ENCODE measurements around the gene CYBA.

CYBA gene

GRCh38 chr16:88676502-88677242 is 25.8 kb upstream of the CYBA start:
- Histone ChIP-seq H2AFZ (ENCODE audit: low read length) (no peak overlapping the region), H4K20me1 (ENCODE audit: insufficient read depth, low read length) (no peaks in the 10 kb centered on the region), H3K9me3 (replicated peaks; ENCODE audit: insufficient read depth, low read length) (no peaks in the 10 kb centered on the region), H3K79me2 (ENCODE audit: low read length) (no peaks in the 10 kb centered on the region), H3K4me3 (ENCODE audit: low read length) (no peak overlapping the region), H3K9me2 (replicated peaks; ENCODE audit: insufficient read depth, low read length) (no peaks in the 10 kb centered on the region), H3K4me2 (ENCODE audit: low read depth, low read length) (no peak overlapping the region), H3K9ac (ENCODE audit: low read length) (no peak overlapping the region), H3K36me3 (replicated peaks; ENCODE audit: insufficient read depth, low read length) (no peaks in the 10 kb centered on the region), H3K27me3 (replicated peaks; ENCODE audit: insufficient read depth, low read length) (no peaks in the 10 kb centered on the region), H3K4me1 (ENCODE audit: low read length) (peaks cover 10% of the 10 kb centered on the region), H3K27ac (ENCODE audit: low read length) (no peak overlapping the region), H3F3A (ENCODE audit: insufficient read depth, low read length) (peaks cover 9% of the 10 kb centered on the region)
- DNase-seq = no peak
- TF ChIP-seq CTCF (IDR thresholded peaks at IDR 0.05; ENCODE audit: low read length) (no peak), EZH2 (optimal IDR thresholded peaks at IDR 0.05; ENCODE audit: low read depth, low read length) (no peak), EZH2phosphoT487 (IDR thresholded peaks at IDR 0.05; ENCODE audit: low read length) (no peak)

GRCh38 chr16:88673716-88674379 is 23.0 kb upstream of the CYBA start:
- Histone ChIP-seq H3K9ac (ENCODE audit: low read length) (no peak overlapping the region), H3K9me3 (replicated peaks; ENCODE audit: insufficient read depth, low read length) (no peaks in the 10 kb centered on the region), H3K36me3 (replicated peaks; ENCODE audit: insufficient read depth, low read length) (no peaks in the 10 kb centered on the region), H3K9me2 (replicated peaks; ENCODE audit: insufficient read depth, low read length) (no peaks in the 10 kb centered on the region), H3K79me2 (ENCODE audit: low read length) (no peaks in the 10 kb centered on the region), H3K4me2 (ENCODE audit: low read depth, low read length) (no peak overlapping the region), H3K27ac (ENCODE audit: low read length) (no peak overlapping the region), H3K4me3 (ENCODE audit: low read length) (no peak overlapping the region), H2AFZ (ENCODE audit: low read length) (no peak overlapping the region), H3K4me1 (ENCODE audit: low read length) (no peaks in the 10 kb centered on the region), H4K20me1 (ENCODE audit: insufficient read depth, low read length) (no peaks in the 10 kb centered on the region), H3K27me3 (replicated peaks; ENCODE audit: insufficient read depth, low read length) (no peaks in the 10 kb centered on the region), H3F3A (ENCODE audit: insufficient read depth, low read length) (no peaks in the 10 kb centered on the region)
- no peak for TF ChIP-seq EZH2 (optimal IDR thresholded peaks at IDR 0.05; ENCODE audit: low read depth, low read length)
- no peak for TF ChIP-seq EZH2phosphoT487 (IDR thresholded peaks at IDR 0.05; ENCODE audit: low read length)
- no peak for TF ChIP-seq CTCF (IDR thresholded peaks at IDR 0.05; ENCODE audit: low read length)
- DNase-seq = no peak

GRCh38 chr16:88672776-88673175 is 21.9 kb upstream of the CYBA start:
- no peaks in the 10 kb centered on the region for H3K36me3 ChIP-seq (replicated peaks; ENCODE audit: insufficient read depth, low read length)
- no peaks in the 10 kb centered on the region for H3K9me3 ChIP-seq (replicated peaks; ENCODE audit: insufficient read depth, low read length)
- H3K4me2 ChIP-seq (ENCODE audit: low read depth, low read length) = no peak overlapping the region
- H3K27ac ChIP-seq (ENCODE audit: low read length) = no peak overlapping the region
- no peaks in the 10 kb centered on the region for H3K27me3 ChIP-seq (replicated peaks; ENCODE audit: insufficient read depth, low read length)
- DNase-seq = no peak
- no peak overlapping the region for H2AFZ ChIP-seq (ENCODE audit: low read length)
- H3K9me2 ChIP-seq (replicated peaks; ENCODE audit: insufficient read depth, low read length) = no peaks in the 10 kb centered on the region
- H3F3A ChIP-seq (ENCODE audit: insufficient read depth, low read length) = no peaks in the 10 kb centered on the region
- no peaks in the 10 kb centered on the region for H3K79me2 ChIP-seq (ENCODE audit: low read length)
- no peaks in the 10 kb centered on the region for H4K20me1 ChIP-seq (ENCODE audit: insufficient read depth, low read length)
- no peak for TF ChIP-seq EZH2 (optimal IDR thresholded peaks at IDR 0.05; ENCODE audit: low read depth, low read length)
- TF ChIP-seq EZH2phosphoT487 (IDR thresholded peaks at IDR 0.05; ENCODE audit: low read length) = no peak
- TF ChIP-seq CTCF (IDR thresholded peaks at IDR 0.05; ENCODE audit: low read length) = no peak
- H3K4me1 ChIP-seq (ENCODE audit: low read length) = no peaks in the 10 kb centered on the region
- H3K4me3 ChIP-seq (ENCODE audit: low read length) = no peak overlapping the region
- H3K9ac ChIP-seq (ENCODE audit: low read length) = no peak overlapping the region

All from MM.1S (cell line).